MM.1S (cell line): ENCODE measurements around the gene SPTBN1.

Source experiments
- CTCF ChIP-seq: fragments of 300-600 bp; sonication (generic); IDR thresholded peaks from 2 replicates; pipeline ENCODE4 v1.5.1; 2016; ENCODE audit warnings: antibody characterized with exemption, low read length, mixed read lengths
- EZH2 ChIP-seq: fragments of 300-600 bp; sonication (generic); optimal IDR thresholded peaks from 2 replicates; pipeline ENCODE3; 2017; ENCODE audit warnings: low read depth, mild to moderate bottlenecking, antibody characterized with exemption, low read length, mixed read lengths
- EZH2phosphoT487 ChIP-seq: fragments of 300-600 bp; sonication (generic); IDR thresholded peaks from 2 replicates; pipeline ENCODE4 v1.6.1; 2018; ENCODE audit warnings: antibody characterized with exemption, low read length

GRCh38 chr2:54675281-54675680 lies 219.2 kb downstream of the SPTBN1 start:
- TF ChIP-seq CTCF, result no peak
- no peak for TF ChIP-seq EZH2
- no peak for TF ChIP-seq EZH2phosphoT487
